MM.1S (cell line): ENCODE data around the gene LSAMP.

Source experiments
- EZH2 ChIP-seq: fragments of 300-600 bp; sonication (generic); optimal IDR thresholded peaks from 2 replicates; pipeline ENCODE3; 2017; ENCODE audit warnings: low read depth, mild to moderate bottlenecking, antibody characterized with exemption, low read length, mixed read lengths
- TF ChIP-seq, protein P1 (sequence below): fragments of 300-600 bp; sonication (generic); IDR thresholded peaks from 2 replicates; pipeline ENCODE4 v1.5.1; 2016; ENCODE audit warnings: antibody characterized with exemption, low read length, mixed read lengths

DNA sequence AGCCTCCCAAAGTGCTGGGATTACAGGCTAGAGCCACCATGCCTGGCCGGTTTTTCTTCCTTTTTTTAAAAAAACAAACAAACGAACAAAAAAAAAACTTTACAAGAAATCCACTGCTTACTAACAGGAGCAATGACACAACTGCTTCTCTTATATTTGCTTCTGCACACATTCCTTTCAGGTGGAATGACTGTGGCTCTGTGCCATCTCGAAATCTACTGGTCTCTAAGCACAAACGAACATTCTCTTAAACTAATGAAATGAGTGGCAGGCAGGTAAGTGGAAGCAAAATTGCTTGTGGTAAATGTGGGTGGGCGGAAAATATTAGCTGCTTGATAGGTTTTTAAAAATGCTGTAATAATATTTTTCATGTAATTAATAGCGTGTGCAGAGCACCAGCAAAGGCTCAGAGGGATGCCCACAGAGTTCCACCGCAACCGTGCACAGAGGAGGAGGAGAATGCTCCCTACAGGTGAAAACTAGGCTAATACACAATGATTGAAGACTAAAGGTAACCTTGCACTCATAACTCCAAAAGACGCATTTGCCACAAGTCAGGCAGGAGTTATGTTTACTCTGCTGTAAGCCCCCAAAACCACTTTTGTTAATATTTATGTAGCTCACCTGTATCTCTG lies 77.4 kb downstream of the LSAMP start:
- TF ChIP-seq, protein P1, sequence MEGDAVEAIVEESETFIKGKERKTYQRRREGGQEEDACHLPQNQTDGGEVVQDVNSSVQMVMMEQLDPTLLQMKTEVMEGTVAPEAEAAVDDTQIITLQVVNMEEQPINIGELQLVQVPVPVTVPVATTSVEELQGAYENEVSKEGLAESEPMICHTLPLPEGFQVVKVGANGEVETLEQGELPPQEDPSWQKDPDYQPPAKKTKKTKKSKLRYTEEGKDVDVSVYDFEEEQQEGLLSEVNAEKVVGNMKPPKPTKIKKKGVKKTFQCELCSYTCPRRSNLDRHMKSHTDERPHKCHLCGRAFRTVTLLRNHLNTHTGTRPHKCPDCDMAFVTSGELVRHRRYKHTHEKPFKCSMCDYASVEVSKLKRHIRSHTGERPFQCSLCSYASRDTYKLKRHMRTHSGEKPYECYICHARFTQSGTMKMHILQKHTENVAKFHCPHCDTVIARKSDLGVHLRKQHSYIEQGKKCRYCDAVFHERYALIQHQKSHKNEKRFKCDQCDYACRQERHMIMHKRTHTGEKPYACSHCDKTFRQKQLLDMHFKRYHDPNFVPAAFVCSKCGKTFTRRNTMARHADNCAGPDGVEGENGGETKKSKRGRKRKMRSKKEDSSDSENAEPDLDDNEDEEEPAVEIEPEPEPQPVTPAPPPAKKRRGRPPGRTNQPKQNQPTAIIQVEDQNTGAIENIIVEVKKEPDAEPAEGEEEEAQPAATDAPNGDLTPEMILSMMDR = no peak
- no peak for TF ChIP-seq EZH2
